Epithelial cell of esophagus (primary cell): ENCODE measurements around the gene SNED1.

ENCODE experiments used
- DNase-seq: peaks from one replicate; pipeline ENCODE4 v3.0.0; 2010; ENCODE audit warnings: low read depth
- H3K4me3 ChIP-seq: 2 replicates; pipeline ENCODE4 v1.5.1; 2011; ENCODE audit warnings: mild to moderate bottlenecking, low read length, control low read depth
- TF ChIP-seq, protein P1 (sequence below): IDR thresholded peaks from 2 replicates; pipeline ENCODE4 v1.5.1; 2011; ENCODE audit warnings: low read depth, mild to moderate bottlenecking, low read length, control low read depth, inconsistent platforms; ENCODE audit not compliant: insufficient read depth; ENCODE audit errors: missing control alignments

Gene SNED1

DNA sequence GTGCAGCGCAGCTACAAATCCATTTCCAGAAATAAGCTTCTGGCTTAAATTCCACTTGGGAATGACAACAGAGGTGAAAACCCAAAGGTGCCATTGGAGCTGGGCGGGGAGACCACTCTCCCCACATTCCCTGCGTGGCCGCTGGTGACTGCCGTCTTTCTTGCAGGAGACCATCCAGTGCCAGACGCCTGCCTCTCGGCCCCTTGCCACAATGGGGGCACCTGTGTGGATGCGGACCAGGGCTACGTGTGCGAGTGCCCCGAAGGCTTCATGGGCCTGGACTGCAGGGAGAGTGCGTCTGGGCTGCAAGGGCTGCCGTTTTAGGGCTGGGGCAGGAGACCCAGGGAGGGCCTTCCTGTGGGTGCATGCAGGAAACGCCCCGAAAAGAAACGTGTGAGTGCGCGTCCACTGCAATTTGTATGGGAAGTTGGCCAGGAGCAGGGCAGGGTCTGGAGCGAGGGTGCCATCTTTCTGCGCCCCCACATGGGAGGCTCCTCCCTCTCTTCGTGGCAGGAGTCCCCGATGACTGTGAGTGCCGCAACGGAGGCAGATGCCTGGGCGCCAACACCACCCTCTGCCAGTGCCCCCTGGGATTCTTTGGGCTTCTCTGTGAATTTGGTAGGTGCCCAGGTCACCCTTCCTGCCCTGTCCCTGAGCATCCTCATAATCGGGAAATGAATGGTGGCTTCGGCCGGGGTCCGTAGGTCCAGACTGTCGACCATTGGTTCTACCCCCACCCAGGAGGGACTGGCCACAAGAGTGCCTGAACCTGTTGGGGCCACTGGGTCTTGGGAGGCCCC is 49.9 kb downstream of the SNED1 start:
- no peak for DNase-seq
- TF ChIP-seq, protein P1, sequence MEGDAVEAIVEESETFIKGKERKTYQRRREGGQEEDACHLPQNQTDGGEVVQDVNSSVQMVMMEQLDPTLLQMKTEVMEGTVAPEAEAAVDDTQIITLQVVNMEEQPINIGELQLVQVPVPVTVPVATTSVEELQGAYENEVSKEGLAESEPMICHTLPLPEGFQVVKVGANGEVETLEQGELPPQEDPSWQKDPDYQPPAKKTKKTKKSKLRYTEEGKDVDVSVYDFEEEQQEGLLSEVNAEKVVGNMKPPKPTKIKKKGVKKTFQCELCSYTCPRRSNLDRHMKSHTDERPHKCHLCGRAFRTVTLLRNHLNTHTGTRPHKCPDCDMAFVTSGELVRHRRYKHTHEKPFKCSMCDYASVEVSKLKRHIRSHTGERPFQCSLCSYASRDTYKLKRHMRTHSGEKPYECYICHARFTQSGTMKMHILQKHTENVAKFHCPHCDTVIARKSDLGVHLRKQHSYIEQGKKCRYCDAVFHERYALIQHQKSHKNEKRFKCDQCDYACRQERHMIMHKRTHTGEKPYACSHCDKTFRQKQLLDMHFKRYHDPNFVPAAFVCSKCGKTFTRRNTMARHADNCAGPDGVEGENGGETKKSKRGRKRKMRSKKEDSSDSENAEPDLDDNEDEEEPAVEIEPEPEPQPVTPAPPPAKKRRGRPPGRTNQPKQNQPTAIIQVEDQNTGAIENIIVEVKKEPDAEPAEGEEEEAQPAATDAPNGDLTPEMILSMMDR: no peak
- H3K4me3 ChIP-seq: no peak overlapping the region

DNA sequence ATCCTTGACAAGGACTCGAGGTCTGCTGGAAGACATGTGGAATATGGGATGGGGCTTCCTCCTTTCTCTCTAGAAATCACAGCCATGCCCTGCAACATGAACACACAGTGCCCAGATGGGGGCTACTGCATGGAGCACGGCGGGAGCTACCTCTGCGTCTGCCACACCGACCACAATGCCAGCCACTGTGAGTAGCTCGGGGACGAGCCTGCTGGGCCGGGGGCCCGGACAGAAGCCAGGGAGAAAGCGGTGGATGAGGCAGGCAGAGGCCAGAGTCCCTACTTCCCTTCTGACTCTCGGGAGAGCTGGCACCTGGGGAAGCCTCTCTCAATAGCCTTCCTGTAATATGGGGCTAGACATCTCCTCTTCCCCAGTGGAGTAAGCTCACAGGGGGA is 50.5 kb downstream of the SNED1 start:
- no peak overlapping the region for H3K4me3 ChIP-seq
- TF ChIP-seq, protein P1: no peak
- no peak for DNase-seq

DNA sequence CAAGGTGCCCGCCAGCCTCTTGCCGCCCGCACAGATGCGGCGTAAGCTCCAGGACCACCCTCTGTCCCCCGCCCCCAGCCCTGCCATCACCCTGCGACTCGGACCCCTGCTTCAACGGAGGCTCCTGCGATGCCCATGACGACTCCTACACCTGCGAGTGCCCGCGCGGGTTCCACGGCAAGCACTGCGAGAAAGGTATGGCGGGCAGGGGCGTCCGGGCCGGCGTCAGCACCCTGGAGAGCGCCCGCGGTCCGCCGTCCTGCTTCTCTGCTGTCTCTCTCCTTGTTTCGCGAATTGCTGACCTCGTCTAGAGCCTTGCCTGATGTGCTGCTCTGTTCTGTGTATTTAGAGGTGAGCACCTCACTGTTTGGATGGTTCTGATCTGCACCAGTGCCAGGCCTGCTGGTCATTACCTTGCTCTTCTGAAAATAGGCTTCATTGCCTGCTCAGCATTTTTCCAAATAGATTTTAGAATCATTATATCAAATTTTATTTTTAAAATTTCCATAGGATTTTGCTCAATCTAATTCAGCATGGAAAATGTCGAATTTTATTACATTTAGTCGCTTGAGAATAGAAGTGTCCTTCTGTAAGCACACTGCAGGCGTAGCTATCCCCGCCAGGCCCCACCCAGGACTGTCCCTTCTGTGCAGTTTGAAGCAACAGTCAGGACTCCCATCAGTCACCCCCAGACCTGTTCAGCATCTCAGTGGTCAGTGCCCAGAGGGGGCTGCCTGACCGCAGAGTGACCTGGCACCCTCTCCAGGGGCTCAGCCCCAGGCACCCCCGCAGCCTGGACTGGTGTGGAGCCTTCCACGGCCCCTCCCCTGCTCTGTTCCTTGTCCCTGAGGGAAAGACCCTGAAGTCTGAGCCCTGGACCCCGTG is 51.6 kb downstream of the SNED1 start:
- no peak overlapping the region for H3K4me3 ChIP-seq
- TF ChIP-seq, protein P1: no peak
- no peak for DNase-seq

DNA sequence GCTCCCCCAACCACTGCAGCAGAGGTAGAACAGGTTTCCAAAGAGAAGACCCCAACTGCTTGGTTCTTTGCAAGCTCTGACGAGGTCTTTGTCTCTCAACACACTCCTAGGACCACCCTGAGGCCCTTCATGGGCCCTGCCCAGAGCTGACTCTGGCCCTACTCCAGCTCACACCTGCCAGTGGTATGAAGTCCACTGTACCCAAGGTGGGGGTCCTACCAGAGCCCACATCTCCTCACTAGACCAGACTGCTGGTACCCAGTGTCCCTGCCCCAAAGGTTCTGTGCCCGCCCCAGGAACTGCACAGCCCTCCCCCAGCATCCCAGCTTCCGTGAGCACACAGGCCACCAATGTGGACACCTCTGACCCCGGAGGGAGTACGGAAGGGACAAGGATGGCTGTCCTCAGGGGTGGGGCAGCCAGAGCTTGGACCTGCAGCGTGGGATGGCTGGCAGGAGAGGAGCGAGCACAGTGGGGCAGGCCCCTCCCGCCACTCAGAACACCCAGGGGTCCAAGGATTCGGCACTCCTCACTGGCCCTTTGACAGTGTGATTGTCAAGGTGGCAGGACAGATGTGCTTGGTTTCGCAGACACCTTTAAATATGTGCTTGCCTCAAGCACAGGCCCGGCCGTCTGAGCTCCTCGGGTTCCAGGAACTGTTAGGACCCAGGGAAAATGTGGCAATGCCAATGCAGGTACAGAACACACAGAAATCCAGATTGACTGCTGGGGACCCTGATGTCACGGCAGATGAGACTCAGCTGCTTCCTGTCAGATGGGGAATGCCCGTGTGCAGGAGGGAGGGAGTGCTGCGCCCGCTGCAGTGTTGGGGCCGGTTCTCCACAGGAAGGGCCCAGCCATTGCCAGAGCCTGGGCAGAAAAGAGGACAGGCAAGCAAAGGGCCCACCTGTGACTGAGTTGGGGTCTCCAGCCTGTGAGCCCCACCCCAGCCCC is 52.5 kb downstream of the SNED1 start:
- TF ChIP-seq, protein P1: no peak
- no peak for DNase-seq
- H3K4me3 ChIP-seq: no peak overlapping the region

DNA sequence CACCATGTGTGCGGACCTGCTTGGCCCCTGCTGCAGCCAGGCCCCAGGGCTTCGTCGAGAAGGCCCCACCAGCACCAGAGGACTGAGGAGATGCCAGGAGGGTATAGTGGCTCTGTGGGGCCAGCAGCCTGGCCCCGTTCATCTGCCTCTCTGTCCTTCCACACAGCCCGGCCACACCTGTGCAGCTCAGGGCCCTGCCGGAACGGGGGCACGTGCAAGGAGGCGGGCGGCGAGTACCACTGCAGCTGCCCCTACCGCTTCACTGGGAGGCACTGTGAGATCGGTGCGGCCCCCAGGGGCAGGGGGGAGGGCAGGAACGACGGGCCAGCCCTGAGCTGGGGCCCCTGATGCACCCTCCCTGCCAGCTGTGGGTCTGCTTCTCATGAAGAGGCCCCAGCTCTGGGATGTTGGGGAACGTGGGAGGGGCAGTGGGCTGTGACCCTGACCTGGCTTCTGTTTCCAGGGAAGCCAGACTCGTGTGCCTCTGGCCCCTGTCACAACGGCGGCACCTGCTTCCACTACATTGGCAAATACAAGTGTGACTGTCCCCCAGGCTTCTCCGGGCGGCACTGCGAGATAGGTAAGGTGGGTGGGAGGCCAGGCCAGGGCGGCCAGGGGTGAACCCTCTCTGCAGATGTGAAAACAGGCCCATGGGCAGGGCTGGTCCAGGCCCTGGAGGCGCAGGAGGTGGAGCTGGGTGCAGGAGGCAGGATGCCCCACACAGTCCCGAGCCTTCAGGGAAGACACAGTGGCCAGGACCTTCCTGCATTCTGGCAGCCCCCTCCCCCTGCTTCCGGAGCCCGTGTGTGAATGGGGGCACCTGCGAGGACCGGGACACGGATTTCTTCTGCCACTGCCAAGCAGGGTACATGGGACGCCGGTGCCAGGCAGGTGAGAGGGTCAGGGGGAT is 53.4 kb downstream of the SNED1 start:
- no peak for DNase-seq
- TF ChIP-seq, protein P1: no peak
- H3K4me3 ChIP-seq: no peak overlapping the region

DNA sequence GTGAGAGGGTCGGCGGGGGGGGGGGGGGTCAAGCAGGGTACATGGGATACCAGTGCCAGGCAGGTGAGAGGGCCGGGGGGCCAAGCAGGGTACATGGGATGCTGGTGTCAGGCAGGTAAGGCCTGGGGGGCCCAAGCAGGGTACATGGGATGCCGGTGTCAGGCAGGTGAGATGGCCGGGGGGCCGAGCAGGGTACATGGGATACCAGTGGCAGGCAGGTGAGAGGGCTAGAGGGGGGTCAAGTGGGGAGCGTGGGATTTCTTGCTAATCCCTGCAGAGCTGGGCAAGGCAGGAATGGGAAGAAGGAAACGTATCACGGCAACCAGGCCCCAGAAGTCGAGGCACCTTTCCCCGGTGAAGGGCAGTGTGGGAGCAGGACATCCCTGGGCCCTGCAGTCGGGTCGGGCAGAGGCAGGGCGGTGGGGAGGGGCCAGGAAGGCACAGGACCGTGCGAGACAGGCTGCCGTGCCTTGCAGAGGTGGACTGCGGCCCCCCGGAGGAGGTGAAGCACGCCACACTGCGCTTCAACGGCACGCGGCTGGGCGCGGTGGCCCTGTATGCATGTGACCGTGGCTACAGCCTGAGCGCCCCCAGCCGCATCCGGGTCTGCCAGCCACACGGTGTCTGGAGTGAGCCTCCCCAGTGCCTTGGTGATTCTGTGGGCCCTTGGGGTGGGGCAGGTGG is 54.4 kb downstream of the SNED1 start:
- DNase-seq: no peak
- no peak overlapping the region for H3K4me3 ChIP-seq
- TF ChIP-seq, protein P1: no peak
